ENCODE results near the gene DCC.

The DCC gene

DNA sequence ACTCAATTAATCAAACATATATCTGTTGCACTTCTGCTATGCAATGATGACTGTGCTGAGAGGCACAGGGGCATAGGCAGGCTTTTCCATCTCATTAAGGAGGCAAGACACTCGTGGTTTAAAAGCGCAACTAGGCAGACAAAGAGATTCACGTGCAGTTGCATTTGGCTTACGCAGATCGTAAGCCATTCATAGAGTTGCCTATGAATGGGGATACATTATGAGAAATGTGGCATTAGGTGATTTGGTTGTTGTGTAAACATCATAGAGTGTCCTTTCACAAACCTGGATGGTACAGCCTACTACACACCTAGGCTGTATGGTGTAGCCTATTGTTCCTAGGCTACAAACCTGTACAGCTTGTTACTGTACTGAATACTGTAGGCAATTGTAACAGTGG, 284.7 kb downstream of the DCC start:
- H3K4me3 ChIP-seq (ENCODE audit: low read depth, low read length), result no peak overlapping the region
- TF ChIP-seq, protein P1, sequence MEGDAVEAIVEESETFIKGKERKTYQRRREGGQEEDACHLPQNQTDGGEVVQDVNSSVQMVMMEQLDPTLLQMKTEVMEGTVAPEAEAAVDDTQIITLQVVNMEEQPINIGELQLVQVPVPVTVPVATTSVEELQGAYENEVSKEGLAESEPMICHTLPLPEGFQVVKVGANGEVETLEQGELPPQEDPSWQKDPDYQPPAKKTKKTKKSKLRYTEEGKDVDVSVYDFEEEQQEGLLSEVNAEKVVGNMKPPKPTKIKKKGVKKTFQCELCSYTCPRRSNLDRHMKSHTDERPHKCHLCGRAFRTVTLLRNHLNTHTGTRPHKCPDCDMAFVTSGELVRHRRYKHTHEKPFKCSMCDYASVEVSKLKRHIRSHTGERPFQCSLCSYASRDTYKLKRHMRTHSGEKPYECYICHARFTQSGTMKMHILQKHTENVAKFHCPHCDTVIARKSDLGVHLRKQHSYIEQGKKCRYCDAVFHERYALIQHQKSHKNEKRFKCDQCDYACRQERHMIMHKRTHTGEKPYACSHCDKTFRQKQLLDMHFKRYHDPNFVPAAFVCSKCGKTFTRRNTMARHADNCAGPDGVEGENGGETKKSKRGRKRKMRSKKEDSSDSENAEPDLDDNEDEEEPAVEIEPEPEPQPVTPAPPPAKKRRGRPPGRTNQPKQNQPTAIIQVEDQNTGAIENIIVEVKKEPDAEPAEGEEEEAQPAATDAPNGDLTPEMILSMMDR (IDR thresholded peaks at IDR 0.05; ENCODE audit: insufficient read depth, low read depth, low read length, missing control alignments), result no peak
- no peak for DNase-seq (ENCODE audit: low read depth)

DNA sequence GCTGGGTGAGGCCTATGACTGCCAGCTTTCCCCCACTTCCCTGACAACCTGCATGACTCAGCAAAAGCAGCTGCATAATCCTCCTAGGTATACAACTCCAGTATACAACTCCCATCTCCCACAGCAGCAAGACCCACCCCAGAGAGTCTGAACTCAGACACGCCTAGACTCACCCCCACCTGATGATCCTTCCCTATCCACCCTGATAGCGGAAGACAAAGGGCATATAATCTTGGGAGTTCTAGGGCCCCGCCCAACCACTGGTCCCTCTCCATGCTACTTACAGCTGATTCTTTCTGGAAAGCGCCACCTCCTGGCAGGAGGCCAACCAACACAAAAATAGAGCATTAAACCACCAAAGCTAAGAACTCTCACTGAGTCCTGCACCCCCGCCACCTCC, 296.5 kb downstream of the DCC start:
- TF ChIP-seq, protein P1 (IDR thresholded peaks at IDR 0.05; ENCODE audit: insufficient read depth, low read depth, low read length, missing control alignments), result no peak
- DNase-seq (ENCODE audit: low read depth), result peak; percentile 12
- H3K4me3 ChIP-seq (ENCODE audit: low read depth, low read length), result no peak overlapping the region

- DNase-seq (ENCODE audit: low read depth), result no peak
- no peak overlapping the region for H3K4me3 ChIP-seq (ENCODE audit: low read depth, low read length)
- TF ChIP-seq, protein P1 (IDR thresholded peaks at IDR 0.05; ENCODE audit: insufficient read depth, low read depth, low read length, missing control alignments), result no peak
These were observed 308.2 kb downstream of the DCC start for GRCh38 chr18:52648201-52648600.

DNA sequence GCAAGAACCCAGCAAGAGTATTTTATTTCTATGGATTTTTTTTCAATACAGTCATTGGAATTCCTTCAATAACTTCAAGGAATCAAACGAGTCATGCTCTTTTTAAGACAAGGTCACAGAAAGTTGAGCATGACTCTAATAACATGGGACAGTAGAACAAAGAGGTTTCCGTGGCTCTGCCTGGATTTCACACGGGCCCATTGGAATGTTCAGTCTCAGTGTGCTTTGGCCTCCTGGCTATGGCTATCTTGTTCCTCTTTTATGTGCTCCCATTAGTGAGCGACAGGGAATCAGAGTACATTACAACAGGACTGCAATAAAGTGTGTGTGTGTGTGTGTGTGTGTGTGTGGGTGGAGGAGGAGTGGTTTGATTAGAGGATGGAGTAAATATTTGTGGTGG, 312.4 kb downstream of the DCC start:
- H3K4me3 ChIP-seq (ENCODE audit: low read depth, low read length), result no peak overlapping the region
- TF ChIP-seq, protein P1 (IDR thresholded peaks at IDR 0.05; ENCODE audit: insufficient read depth, low read depth, low read length, missing control alignments), result no peak
- DNase-seq (ENCODE audit: low read depth), result no peak

- no peak overlapping the region for H3K4me3 ChIP-seq (ENCODE audit: low read depth, low read length)
- TF ChIP-seq, protein P1 (IDR thresholded peaks at IDR 0.05; ENCODE audit: insufficient read depth, low read depth, low read length, missing control alignments), result no peak
- DNase-seq (ENCODE audit: low read depth), result no peak
These were observed 317.2 kb downstream of the DCC start for GRCh38 chr18:52657043-52657805.

DNA sequence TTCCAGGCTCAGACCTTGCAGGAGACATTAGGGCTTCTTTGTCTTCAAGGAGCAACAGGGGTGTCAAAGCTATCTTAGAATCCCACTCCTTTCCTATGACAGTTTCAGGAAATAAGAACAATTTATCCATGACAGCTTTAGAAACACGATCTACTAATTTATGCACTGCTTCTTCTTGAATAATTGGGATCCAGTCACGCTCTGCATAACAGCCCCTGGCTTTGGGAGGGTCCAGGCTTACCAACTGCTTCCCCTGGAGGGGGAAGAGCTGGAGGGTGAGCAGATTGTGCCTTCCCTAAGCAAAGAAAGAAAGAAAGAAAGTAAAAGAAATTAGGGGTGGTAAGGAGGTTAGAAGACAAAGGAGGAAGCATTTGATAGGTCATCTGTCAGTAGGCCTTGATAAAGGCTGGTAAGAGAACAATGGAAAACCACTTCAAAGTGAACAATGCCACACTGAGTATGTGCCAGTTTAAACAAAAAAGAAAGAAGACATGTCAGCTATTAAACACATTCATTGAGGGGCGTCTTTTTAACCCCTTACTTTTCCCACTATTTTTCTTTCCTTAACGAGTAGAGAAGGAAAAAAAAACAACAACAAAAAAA, 327.6 kb downstream of the DCC start:
- no peak overlapping the region for H3K4me3 ChIP-seq (ENCODE audit: low read depth, low read length)
- DNase-seq (ENCODE audit: low read depth), result no peak
- TF ChIP-seq, protein P1 (IDR thresholded peaks at IDR 0.05; ENCODE audit: insufficient read depth, low read depth, low read length, missing control alignments), result no peak

All from GM12865 (cell line).